Suprapubic skin (tissue), 3 donors: ENCODE data around the gene LORICRIN.
A peak's percentile ranks its signal among the peaks of the same experiment; 100 is the strongest.

Experiments
- CTCF ChIP-seq, 2 donors: fragments of 200-600 bp in 1 of 2; fragments of 450-650 bp in 1 of 2; sonication (generic) in 1 of 2; IDR thresholded peaks; one replicate each; pipeline ENCODE4 v1.5.1; 2016 to 2019; ENCODE audit warnings: antibody characterized with exemption in 2 of 2, mild to moderate bottlenecking in 1 of 2, moderate library complexity in 1 of 2
- EP300 ChIP-seq: sonication (generic); formaldehyde crosslinking; IDR thresholded peaks from one replicate; pipeline ENCODE4 v1.6.1; 2017; ENCODE audit warnings: antibody characterized with exemption
- POLR2A ChIP-seq, 2 donors: fragments of 450-650 bp; IDR thresholded peaks; one replicate each; pipeline ENCODE4 v1.6.1; 2017; ENCODE audit warnings: antibody characterized with exemption in 2 of 2, mild to moderate bottlenecking in 2 of 2, moderate library complexity in 2 of 2

GRCh38 chr1:153277852-153278251, 18.4 kb downstream of the LORICRIN start:
- TF ChIP-seq CTCF (IDR thresholded peaks at IDR 0.05), result peak; percentile 22 to 69
- no peak for TF ChIP-seq EP300
- TF ChIP-seq POLR2A (IDR thresholded peaks at IDR 0.05), result no peak
